Measurements from ENCODE around the gene ZNF563.

The ZNF563 gene

DNA sequence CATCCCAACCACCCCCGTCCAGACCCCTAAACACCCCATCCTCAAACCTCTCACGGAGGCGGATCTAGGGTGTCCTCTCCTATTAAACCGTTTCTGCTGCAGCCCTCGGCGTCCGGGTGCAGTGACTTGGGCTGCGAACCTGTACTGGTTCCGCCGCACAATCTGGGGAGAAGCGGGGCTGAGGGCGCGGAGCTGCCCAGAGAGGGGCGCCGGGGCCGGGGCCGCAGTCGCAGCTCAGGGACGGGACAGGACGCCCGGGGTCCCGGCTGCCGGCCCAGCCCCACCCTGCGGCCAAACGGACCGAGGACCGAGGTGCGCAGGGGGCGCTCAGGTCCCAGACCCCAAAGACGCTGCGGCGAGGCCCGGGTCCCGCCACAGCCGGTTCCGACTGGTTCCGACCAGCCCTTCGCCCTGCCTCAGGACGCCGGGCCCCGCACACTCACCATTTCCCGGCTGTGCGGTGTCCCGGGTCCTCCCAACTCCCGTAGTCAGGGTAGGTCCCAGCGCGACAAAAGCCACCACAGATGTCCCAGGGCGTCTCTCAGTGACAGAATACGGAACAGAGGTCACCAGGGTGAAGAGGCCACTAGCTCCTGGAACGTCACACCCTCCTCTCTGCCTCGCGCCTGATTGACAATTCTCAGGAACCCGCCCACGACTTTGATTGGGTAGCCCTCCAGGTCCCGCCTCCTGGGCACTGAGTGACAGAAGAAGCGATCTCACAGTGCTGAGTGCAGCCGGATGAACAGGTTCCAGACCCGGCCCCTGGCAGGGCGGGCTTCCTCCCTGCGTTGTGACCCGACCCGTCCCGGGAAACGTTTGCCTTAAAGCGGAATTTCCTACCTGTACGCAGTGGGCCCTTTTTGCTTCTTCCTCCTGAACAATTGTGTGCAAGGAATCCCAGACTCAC is 38.9 kb downstream of the ZNF563 start, which contains the start of gene ZNF44:
TSS of gene ZNF44 (minus strand) at position 635 of the 910 bp plus-strand sequence. CDS start at position 446, 189 bp downstream.
- DNase-seq (ENCODE audit: low spot score) = peak; percentile 73

DNA sequence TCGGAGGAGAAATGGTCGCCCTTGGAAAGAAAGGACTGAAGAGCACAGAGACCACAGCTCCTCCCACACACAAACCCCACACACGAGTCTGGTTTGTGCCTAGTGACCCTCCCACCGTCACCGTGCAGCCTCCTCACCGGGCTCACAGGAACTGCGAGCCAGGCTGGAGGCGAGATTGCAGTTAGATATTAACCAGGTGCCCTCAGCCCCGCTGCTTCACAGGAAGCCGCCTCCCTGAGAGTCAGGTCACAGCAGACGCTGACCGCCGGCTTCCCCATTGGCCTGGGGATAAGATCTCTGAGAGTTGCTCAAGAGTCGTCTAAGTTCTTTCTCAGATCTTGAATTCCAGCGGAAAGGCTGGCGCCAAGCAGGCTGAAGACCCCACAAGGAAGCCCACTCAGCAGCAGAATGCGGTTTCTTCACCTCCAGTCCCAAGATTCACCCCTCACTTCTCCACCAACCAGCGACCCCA is 39.6 kb downstream of the ZNF563 start:
- DNase-seq (ENCODE audit: low spot score) = no peak

DNA sequence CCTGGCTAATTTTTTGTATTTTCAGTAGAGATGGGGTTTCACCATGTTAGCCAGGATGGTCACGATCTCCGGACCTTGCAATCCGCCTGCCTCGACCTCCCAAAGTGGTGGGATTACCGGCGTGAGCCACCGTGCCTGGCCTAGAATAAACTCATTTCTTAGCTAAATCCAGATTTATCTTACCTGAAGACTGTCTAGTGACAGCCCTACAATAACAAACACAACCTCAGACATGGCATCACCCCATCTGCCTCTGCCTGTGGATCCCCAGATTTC is 43.7 kb downstream of the ZNF563 start:
- DNase-seq (ENCODE audit: low spot score) = no peak

DNA sequence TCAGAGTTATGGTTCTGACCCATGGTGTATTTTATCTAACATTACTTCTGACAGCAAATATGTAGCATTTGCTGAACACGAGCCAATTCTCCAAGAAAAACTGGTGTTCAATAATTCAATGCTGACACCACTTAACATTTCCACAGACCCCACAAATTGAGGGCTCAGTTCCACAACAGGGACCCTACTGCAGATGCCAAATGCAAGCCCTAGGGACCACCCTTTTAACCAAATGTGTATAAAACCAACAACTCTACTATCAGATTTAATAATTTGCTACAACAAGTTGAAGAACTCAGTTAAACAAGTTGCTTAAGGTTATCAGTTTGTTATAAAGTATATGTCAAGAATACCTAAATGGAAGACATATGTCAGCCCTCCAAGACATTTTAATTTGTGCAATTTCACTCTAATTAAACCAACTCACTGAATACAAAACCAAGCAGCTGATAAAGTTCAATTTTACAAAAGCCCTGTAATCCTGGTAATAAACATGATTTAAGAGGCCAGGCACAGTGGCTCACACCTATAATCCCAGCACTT is 45.4 kb downstream of the ZNF563 start:
- no peak for DNase-seq (ENCODE audit: low spot score)

DNA sequence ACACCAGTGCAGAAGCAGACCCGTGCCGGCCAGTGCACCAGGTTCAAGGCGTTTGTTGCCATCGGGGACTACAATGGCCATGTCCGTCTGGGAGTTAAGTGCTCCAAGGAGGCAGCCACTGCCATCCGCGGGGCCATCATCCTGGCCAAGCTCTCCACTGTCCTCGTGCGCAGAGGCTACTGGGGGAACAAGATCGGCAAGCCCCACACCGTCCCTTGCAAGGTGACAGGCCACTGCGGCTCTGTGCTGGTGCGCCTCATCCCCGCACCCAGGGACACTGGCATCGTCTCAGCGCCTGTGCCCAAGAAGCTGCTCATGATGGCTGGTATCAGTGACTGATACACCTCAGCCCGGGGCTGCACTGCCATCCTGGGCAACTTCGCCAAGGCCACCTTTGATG is 48.8 kb downstream of the ZNF563 start:
- DNase-seq (ENCODE audit: low spot score) = no peak

DNA sequence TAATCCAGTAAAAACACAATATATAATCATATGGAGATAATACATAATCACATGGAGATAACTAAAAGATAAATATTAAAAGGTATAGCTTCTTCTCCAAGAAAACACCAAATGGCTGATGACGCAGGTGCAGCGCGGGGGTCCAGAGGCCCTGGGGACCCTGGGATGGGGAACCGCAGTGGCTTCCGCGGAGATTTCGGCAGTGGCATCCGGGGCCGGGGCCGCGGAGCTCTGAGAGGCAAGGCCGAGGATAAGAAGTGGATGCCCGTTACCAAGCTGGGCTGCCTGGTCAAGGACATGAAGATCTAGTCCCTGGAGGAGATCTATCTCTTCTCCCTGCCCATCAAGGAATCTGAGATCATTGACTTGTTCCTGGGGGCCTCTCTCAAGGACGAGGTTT is 49.2 kb downstream of the ZNF563 start:
- DNase-seq (ENCODE audit: low spot score) = no peak

DNA sequence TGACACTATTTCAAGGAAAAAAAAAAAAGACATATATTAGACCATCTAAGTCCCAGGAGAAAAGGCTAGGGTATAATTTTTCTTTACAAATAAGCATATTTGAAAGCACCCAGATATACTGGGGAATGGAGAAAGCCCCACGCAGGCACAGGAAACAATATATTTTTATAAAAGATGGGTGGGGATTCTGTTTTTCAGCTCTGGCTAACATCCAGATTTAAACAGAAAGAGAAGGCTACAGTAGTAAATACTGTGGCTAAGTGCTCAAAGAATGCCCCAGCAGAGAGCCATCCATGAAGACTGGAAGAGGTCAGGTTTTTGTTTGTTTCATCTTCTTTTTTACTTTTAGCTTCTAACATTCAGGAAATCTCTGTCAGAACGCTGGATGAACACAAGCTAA is 54.7 kb downstream of the ZNF563 start:
- no peak for DNase-seq (ENCODE audit: low spot score)

DNA sequence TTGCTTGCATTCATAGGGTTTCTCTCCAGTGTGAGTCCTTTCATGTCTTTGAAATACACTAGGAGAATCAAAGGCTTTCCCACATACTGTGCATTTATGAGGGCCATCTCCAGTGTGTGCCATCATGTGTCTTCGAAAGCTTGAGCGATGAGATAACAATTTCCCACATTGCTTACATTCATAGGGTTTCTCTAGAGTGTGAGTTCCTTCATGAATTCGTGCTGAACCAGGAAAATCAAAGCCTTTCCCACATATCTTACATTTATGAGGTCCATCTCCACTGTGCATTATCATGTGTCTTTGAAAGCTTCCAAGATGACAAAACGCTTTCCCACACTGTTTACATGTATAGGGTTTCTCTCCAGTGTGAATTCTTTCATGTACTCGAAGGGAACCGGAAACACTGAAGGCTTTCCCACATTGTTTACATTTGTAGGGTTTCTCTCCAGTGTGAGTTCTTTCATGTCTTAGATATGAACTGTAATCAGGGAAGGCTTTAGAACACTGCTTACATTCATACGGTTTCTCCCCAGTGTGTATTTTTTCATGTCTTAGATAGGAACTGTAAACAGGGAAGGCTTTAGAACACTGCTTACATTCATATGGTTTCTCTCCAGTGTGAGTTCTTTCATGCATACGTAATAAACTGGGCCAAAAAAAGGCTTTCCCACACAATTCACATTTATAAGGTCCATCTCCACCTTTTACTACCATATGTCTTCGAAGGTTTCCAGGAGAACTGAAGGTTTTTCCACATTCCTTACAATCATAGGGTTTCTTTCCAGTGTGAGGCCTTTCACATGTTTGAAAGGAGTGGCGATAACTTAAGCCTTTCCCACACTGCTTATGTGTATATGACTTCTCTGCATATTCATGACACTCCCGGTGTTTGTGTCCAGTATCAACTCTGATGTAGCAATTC is 60.2 kb downstream of the ZNF563 start:
- DNase-seq (ENCODE audit: low spot score) = no peak

DNA sequence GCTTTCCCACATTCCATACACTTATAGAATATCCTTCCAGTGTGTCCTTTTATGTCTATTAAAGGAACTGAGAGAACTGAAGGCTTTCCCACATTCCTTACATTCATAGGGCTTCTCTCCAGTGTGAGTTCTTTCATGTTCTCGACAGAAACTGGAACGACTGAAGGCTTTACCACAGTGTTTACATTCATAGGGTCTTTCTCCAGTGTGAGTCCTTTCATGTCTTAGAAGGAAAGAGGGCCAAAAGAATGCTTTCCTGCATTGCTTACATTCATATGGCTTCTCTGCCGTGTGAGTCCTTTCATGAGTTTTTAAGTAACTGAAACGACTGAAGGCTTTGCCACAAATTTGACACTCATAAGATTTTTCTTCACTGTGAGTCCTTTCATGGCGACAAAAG is 61.0 kb downstream of the ZNF563 start:
- DNase-seq (ENCODE audit: low spot score) = no peak

DNA sequence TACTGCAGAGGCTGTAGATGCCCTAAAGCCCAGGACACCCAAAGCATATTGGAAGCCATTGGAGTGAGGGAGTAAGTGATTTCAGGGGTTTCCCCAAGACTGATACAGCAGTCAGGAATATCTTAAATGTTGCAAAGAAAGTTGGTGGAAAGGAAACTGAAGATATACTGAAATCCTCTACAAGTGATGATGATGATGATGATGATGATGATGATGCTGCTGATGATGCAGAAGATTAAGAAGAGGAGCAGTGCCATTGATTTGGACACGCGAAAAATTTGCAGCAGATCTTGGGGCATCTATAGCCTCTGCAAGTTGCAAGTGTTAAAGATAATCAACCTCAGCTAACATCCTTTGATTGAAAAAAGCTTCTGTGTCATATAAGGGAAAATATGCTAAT is 62.6 kb downstream of the ZNF563 start:
- no peak for DNase-seq (ENCODE audit: low spot score)

All from hematopoietic multipotent progenitor cell treated with erythropoietin and hydrocortisone succinate and interleukin-3 and kit ligand, for 17 days (in vitro differentiated cells).